HepG2 (cell line): Measurements from ENCODE around the gene CCN2. TPM values are rescaled to one million over a fixed set of nuclear protein-coding genes. Genes with fewer than 3 reads are reported as not detected.

Source experiments
- BATF2 ChIP-seq: sonication (generic); formaldehyde crosslinking; IDR thresholded peaks from 2 replicates; pipeline ENCODE4 v1.8.0; 2022; ENCODE audit warnings: mild to moderate bottlenecking, missing genetic modification reagents, moderate library complexity
- BRD4 ChIP-seq: sonication (generic); formaldehyde crosslinking; IDR thresholded peaks from 2 replicates; pipeline ENCODE4 v1.4.0; 2020; ENCODE audit warnings: missing genetic modification reagents
- GRHL1 ChIP-seq: sonication (generic); formaldehyde crosslinking; conservative IDR thresholded peaks from 2 replicates; pipeline ENCODE4 v1.8.0; 2022; ENCODE audit warnings: missing genetic modification reagents
- HNRNPUL1 ChIP-seq: fragments of 200-400 bp; formaldehyde crosslinking; IDR thresholded peaks from 2 replicates; pipeline ENCODE4 v1.6.1; 2017; ENCODE audit warnings: low read depth, mild to moderate bottlenecking, low read length, moderate library complexity
- ISX ChIP-seq: sonication (generic); formaldehyde crosslinking; conservative IDR thresholded peaks from 2 replicates; pipeline ENCODE4 v1.5.0; 2020; ENCODE audit warnings: missing genetic modification reagents
- KMT2A ChIP-seq: sonication (generic); formaldehyde crosslinking; IDR thresholded peaks from 2 replicates; pipeline ENCODE4 v1.4.0; 2020; ENCODE audit warnings: missing genetic modification reagents
- MED8 ChIP-seq: sonication (generic); formaldehyde crosslinking; IDR thresholded peaks from 2 replicates; pipeline ENCODE4 v1.8.1; 2023; ENCODE audit warnings: mild to moderate bottlenecking, missing genetic modification reagents; ENCODE audit not compliant: insufficient replicate concordance
- NCOA1 ChIP-seq: sonication (generic); formaldehyde crosslinking; IDR thresholded peaks from 2 replicates; pipeline ENCODE4 v1.9.0; 2021; ENCODE audit warnings: missing genetic modification reagents
- RBFOX2 ChIP-seq: fragments of 200-400 bp; formaldehyde crosslinking; IDR thresholded peaks from 2 replicates; pipeline ENCODE4 v1.6.1; 2017; ENCODE audit warnings: low read depth, mild to moderate bottlenecking, low read length
- SIX4 ChIP-seq: sonication (generic); formaldehyde crosslinking; IDR thresholded peaks from 2 replicates; pipeline ENCODE4 v1.4.0; 2020; ENCODE audit warnings: missing genetic modification reagents
- SSRP1 ChIP-seq: IDR thresholded peaks from 2 replicates; pipeline ENCODE4 v1.6.1; 2016; ENCODE audit warnings: control low read depth
- SUZ12 ChIP-seq: fragments of 150-350 bp; IDR thresholded peaks from 2 replicates; pipeline ENCODE4 v1.6.1; 2014; ENCODE audit warnings: low read depth, low read length
- ZBTB7A ChIP-seq: sonication (generic); formaldehyde crosslinking; IDR thresholded peaks from 2 replicates; pipeline ENCODE4 v1.8.0; 2022; ENCODE audit warnings: mild to moderate bottlenecking, missing genetic modification reagents
- ZKSCAN5 ChIP-seq: sonication (generic); formaldehyde crosslinking; IDR thresholded peaks from 2 replicates; pipeline ENCODE4 v1.5.1; 2020; ENCODE audit warnings: mild to moderate bottlenecking, missing genetic modification reagents
- ZKSCAN8 ChIP-seq: IDR thresholded peaks from 2 replicates; pipeline ENCODE4 v1.6.1; 2016; ENCODE audit warnings: borderline replicate concordance, missing genetic modification reagents, missing compliant biosample characterization
- ZNF136 ChIP-seq: sonication (generic); formaldehyde crosslinking; IDR thresholded peaks from 2 replicates; pipeline ENCODE4 v1.8.1; 2022; ENCODE audit warnings: low read depth, mild to moderate bottlenecking, moderate library complexity, missing genetic modification reagents
- ZNF207 ChIP-seq: fragments of 450-650 bp; IDR thresholded peaks from 2 replicates; pipeline ENCODE4 v1.6.1; 2016; ENCODE audit warnings: antibody characterized with exemption, borderline replicate concordance
- ZNF367 ChIP-seq: sonication (generic); formaldehyde crosslinking; IDR thresholded peaks from 2 replicates; pipeline ENCODE4 v1.4.0; 2020; ENCODE audit warnings: missing genetic modification reagents, borderline replicate concordance
- ZNF431 ChIP-seq: sonication (generic); formaldehyde crosslinking; IDR thresholded peaks from 2 replicates; pipeline ENCODE4 v1.9.0; 2022; ENCODE audit warnings: missing genetic modification reagents, low read depth, mild to moderate bottlenecking, borderline replicate concordance
- ZNF691 ChIP-seq: sonication (generic); formaldehyde crosslinking; IDR thresholded peaks from 2 replicates; pipeline ENCODE4 v1.4.0; 2020; ENCODE audit warnings: missing genetic modification reagents, low read depth, mild to moderate bottlenecking, borderline replicate concordance
- ZNF747 ChIP-seq: sonication (generic); formaldehyde crosslinking; IDR thresholded peaks from 2 replicates; pipeline ENCODE4 v1.8.1; 2023; ENCODE audit warnings: missing genetic modification reagents, mild to moderate bottlenecking, borderline replicate concordance
- ZNF788 ChIP-seq: sonication (generic); formaldehyde crosslinking; IDR thresholded peaks from 2 replicates; pipeline ENCODE4 v1.5.0; 2020; ENCODE audit warnings: mild to moderate bottlenecking, missing genetic modification reagents, borderline replicate concordance
- ZNF816 ChIP-seq: sonication (generic); formaldehyde crosslinking; IDR thresholded peaks from 2 replicates; pipeline ENCODE4 v1.8.0; 2022; ENCODE audit warnings: missing genetic modification reagents, mild to moderate bottlenecking, borderline replicate concordance
- polyA plus RNA-seq, 8 experiments: library from polyadenylated mRNA; depleted of rRNA in 3 of 8; stranded (reverse) in 7 of 8; unstranded in 1 of 8; fragments of >200 nt; fragmentation: Illumina TruSeq in 4 of 8; extraction: Trizol in 4 of 8; gene quantifications; 2 replicates each; pipeline versions ENCODE4 v1.2.1 to v1.2.3, GENCODE V29; 2011 to 2016; ENCODE audit warnings: low read depth in 4 of 8, missing spikeins in 1 of 8, mixed read lengths in 1 of 8; ENCODE audit not compliant: insufficient read depth in 1 of 8
- total RNA-seq, 5 experiments: library from RNA; depleted of rRNA; stranded (reverse); fragments of >200 nt; fragmentation: Illumina TruSeq; extraction: Trizol; gene quantifications; 2 replicates each; pipeline ENCODE4 v1.2.3, GENCODE V29; 2016; ENCODE audit warnings: low read depth in 1 of 5

Gene CCN2
- total and polyA plus RNA-seq, 2 of the 13 experiments (the other 11 are each of a cell fraction or from before 2014, with no cell fraction given) = 34.7 to 316 TPM

GRCh38 chr6:131949909-131950766 is 1.0 kb downstream of the CCN2 start (continued):
- TF ChIP-seq HNRNPUL1 = no peak
- peak; percentile 49 for TF ChIP-seq BRD4 (CRISPR knock-in tag)
- peak; percentile 64; the same call in 1 of the 2 replicates for TF ChIP-seq ZKSCAN5 (CRISPR knock-in tag)
- peak; percentile 82; the same call in 1 of the 2 replicates for TF ChIP-seq ISX (CRISPR knock-in tag)
- TF ChIP-seq ZBTB7A (CRISPR knock-in tag) = peak; percentile 88; the same call in 1 of the 2 replicates
- peak; percentile 54 for TF ChIP-seq ZNF747 (CRISPR knock-in tag)
- peak; percentile 51; the same call in 1 of the 2 replicates for TF ChIP-seq ZNF691 (CRISPR knock-in tag)
- peak; percentile 96 for TF ChIP-seq BATF2 (CRISPR knock-in tag)
- TF ChIP-seq ZNF431 (CRISPR knock-in tag) = peak; percentile 80
- no peak for TF ChIP-seq GRHL1 (CRISPR knock-in tag)
- TF ChIP-seq ZNF207 = no peak
- peak; percentile 81; the same call in 1 of the 2 replicates for TF ChIP-seq NCOA1 (CRISPR knock-in tag)
- peak; percentile 54 for TF ChIP-seq RBFOX2
- peak; percentile 75 for TF ChIP-seq MED8
- no peak; the same call in 1 of the 2 replicates for TF ChIP-seq SIX4 (CRISPR knock-in tag)
- TF ChIP-seq ZNF816 (CRISPR knock-in tag) = peak; percentile 72; the same call in 1 of the 2 replicates
- peak; percentile 62; the same call in 1 of the 2 replicates for TF ChIP-seq ZNF788 (CRISPR knock-in tag)
- TF ChIP-seq ZNF136 (CRISPR knock-in tag) = no peak
- peak; percentile 98 for TF ChIP-seq SSRP1
- peak; percentile 26; the same call in 1 of the 2 replicates for TF ChIP-seq KMT2A (CRISPR knock-in tag)
- TF ChIP-seq SUZ12 = no peak
- peak; percentile 84; the same call in 1 of the 2 replicates for TF ChIP-seq ZNF367 (CRISPR knock-in tag)
- 0 out of 2 replicates have a peak, but pooled peaks have one; percentile 61 for TF ChIP-seq ZKSCAN8 (CRISPR knock-in tag)
